HL-60 (cell line): ENCODE results near the gene OVCA2.

Source experiments
- DNase-seq, 2 experiments: peaks; one replicate each; pipeline ENCODE4 v3.0.0-alpha.2; 2010 to 2020; ENCODE audit warnings: low read depth in 1 of 2, low spot score in 1 of 2
- H3K27ac ChIP-seq: fragments of 250-450 bp; sonication (Bioruptor Pico); replicated peaks from 2 replicates; pipeline ENCODE4 v1.5.1; 2020; ENCODE audit warnings: mild to moderate bottlenecking, moderate library complexity
- H3K27me3 ChIP-seq: fragments of 250-450 bp; sonication (Bioruptor Pico); 2 replicates; pipeline ENCODE4 v1.5.1; 2021; ENCODE audit warnings: mild to moderate bottlenecking, moderate library complexity; ENCODE audit not compliant: insufficient read depth, poor library complexity, severe bottlenecking
- H3K4me3 ChIP-seq: replicated peaks from 2 replicates; pipeline ENCODE4 v1.5.1; 2011; ENCODE audit warnings: mild to moderate bottlenecking, control low read depth, low read length; ENCODE audit not compliant: insufficient read depth
- GABPA ChIP-seq: IDR thresholded peaks from 2 replicates; pipeline ENCODE4 v1.6.1; 2012; ENCODE audit warnings: low read depth
- POLR2AphosphoS5 ChIP-seq: IDR thresholded peaks from 2 replicates; pipeline ENCODE4 v1.6.1; 2012; ENCODE audit warnings: low read depth
- SPI1 ChIP-seq: IDR thresholded peaks from 2 replicates; pipeline ENCODE4 v1.6.1; 2012; ENCODE audit warnings: low read depth, mild to moderate bottlenecking, borderline replicate concordance
- TF ChIP-seq, protein P1 (sequence below): IDR thresholded peaks from one replicate; pipeline ENCODE4 v1.5.1; 2011; ENCODE audit warnings: low read length, control low read depth, inconsistent platforms; ENCODE audit not compliant: insufficient read depth
- TF ChIP-seq, protein P2 (sequence below): IDR thresholded peaks from 2 replicates; pipeline ENCODE4 v1.6.1; 2012; ENCODE audit warnings: low read depth; ENCODE audit not compliant: insufficient replicate concordance

OVCA2 gene

DNA sequence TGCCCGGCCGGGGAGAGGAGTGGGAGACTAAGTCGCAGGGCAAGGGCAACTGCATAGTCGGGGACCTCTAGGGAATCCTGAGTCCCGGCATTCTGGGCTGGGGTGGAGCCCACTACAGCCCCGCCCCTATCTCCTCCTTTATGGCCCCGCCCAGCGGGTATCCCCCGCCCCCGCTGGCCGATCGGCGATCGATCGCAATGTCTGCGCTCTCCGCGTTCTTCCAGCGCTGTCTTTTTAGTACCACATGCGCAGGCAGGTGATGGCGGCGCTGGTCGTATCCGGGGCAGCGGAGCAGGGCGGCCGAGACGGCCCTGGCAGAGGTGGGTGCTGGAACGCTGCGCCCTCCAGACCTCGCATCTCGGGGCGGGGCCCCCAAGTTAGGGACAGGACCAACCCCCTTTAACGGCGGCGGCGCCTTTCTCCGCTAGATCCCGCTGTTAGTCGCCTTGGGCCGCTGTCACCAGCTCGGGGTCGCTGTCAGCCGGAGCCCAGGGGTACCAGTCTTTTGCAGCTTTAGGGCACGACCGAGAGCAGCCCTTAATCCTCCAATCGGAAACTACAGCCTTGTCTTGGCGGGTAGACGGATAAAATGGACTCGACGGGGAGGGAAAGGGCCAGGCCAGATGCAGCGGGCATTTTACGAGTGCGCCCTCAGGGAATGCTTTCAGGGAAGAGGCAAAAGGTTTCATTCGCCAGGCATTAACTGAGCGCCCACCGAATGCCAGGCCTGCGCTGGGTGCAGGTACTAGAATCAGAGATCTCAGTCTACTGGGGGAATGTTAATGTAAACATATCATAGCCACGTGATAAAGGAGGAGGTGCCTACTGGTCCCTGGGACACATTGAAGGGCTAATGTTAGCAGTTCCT is 11.7 kb upstream of the OVCA2 start, which contains the start of gene DPH1:
DPH1 (plus strand) TSS at position 243 of the 868 bp plus-strand sequence; CDS start at position 260, 17 bp downstream.
- Histone ChIP-seq H3K27me3 (peaks cover 8% of the 10 kb centered on the region), H3K27ac (peak within 1 kb of the TSS; percentile 62), H3K4me3 (peak within 1 kb of the TSS; percentile 97)
- peak; percentile 65 for TF ChIP-seq POLR2AphosphoS5
- TF ChIP-seq, protein P1, sequence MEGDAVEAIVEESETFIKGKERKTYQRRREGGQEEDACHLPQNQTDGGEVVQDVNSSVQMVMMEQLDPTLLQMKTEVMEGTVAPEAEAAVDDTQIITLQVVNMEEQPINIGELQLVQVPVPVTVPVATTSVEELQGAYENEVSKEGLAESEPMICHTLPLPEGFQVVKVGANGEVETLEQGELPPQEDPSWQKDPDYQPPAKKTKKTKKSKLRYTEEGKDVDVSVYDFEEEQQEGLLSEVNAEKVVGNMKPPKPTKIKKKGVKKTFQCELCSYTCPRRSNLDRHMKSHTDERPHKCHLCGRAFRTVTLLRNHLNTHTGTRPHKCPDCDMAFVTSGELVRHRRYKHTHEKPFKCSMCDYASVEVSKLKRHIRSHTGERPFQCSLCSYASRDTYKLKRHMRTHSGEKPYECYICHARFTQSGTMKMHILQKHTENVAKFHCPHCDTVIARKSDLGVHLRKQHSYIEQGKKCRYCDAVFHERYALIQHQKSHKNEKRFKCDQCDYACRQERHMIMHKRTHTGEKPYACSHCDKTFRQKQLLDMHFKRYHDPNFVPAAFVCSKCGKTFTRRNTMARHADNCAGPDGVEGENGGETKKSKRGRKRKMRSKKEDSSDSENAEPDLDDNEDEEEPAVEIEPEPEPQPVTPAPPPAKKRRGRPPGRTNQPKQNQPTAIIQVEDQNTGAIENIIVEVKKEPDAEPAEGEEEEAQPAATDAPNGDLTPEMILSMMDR, result no peak
- TF ChIP-seq SPI1, result peak; percentile 24; the same call in 1 of the 2 replicates
- TF ChIP-seq, protein P2, sequence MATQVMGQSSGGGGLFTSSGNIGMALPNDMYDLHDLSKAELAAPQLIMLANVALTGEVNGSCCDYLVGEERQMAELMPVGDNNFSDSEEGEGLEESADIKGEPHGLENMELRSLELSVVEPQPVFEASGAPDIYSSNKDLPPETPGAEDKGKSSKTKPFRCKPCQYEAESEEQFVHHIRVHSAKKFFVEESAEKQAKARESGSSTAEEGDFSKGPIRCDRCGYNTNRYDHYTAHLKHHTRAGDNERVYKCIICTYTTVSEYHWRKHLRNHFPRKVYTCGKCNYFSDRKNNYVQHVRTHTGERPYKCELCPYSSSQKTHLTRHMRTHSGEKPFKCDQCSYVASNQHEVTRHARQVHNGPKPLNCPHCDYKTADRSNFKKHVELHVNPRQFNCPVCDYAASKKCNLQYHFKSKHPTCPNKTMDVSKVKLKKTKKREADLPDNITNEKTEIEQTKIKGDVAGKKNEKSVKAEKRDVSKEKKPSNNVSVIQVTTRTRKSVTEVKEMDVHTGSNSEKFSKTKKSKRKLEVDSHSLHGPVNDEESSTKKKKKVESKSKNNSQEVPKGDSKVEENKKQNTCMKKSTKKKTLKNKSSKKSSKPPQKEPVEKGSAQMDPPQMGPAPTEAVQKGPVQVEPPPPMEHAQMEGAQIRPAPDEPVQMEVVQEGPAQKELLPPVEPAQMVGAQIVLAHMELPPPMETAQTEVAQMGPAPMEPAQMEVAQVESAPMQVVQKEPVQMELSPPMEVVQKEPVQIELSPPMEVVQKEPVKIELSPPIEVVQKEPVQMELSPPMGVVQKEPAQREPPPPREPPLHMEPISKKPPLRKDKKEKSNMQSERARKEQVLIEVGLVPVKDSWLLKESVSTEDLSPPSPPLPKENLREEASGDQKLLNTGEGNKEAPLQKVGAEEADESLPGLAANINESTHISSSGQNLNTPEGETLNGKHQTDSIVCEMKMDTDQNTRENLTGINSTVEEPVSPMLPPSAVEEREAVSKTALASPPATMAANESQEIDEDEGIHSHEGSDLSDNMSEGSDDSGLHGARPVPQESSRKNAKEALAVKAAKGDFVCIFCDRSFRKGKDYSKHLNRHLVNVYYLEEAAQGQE, result peak; percentile 36
- TF ChIP-seq GABPA, result no peak
- peak in 1 of 2 experiments; percentile 73 for DNase-seq

DNA sequence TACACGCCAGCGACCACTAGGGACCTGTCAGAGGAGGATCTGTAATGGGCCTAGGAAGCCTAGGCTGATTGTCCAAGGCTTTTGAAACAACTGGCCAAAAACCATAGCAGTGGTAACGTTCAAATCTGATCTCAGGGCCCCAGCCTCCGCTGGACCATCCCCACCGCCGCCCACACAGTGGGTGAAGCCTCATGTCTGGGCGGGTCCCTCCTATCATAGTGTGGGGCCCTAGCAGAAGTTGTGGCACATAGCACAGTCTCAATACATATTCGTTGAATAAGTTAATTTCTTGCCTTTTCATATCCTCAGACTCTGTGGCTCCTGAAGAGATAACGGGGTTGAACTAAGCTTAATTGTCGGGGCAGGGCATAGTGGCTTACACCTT is 11.1 kb upstream of the OVCA2 start:
- H3K27ac ChIP-seq, result no peak overlapping the region
- H3K4me3 ChIP-seq, result peak overlapping the region; percentile 97
- peaks cover 4% of the 10 kb centered on the region for H3K27me3 ChIP-seq
- TF ChIP-seq POLR2AphosphoS5, result no peak
- TF ChIP-seq, protein P1, result peak; percentile 25
- no peak for DNase-seq

DNA sequence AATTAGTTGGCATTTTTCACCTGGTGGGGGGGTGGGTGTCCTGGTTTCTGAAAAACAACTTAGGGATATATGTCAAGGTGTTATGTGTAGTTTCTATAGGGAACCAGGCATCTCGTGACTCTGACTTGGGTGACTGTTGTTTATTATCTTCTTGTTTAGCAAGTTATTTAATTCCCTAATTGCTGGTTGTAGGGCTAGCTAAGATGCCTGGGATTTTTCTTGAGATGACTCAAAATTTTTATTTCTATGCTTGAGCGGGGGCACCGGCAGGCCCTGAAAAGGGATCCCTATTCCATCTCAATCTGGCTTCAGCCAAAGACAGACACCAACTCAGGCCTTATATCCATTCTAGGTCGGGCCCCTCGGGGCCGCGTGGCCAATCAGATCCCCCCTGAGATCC is 8.7 kb upstream of the OVCA2 start:
- Histone ChIP-seq H3K27me3 (no peaks in the 10 kb centered on the region), H3K4me3 (no peak overlapping the region), H3K27ac (no peak overlapping the region)
- TF ChIP-seq POLR2AphosphoS5 (no peak), GABPA (no peak), SPI1 (no peak)
- TF ChIP-seq, protein P2, result no peak
- TF ChIP-seq, protein P1, result no peak
- DNase-seq, result no peak

DNA sequence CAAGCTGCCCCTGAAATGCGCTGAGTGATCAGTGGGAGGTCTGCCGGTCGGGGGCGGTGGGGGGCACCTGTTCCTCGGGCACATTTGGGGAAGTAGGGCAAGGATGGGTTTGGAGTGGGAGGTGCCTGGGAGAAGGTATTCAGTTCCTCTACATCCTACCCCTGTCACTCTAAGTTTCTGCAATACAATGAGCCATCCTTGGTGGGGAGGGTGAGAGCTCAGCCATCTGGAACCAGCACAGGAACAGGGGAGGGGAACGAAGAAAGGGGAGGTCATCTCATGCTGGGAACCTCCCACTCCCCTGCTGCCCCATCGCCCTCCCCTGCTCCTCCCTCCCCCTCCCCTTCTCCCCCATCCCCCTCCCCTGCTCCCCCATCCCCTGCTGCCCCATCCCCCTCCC is 7.7 kb upstream of the OVCA2 start:
- DNase-seq, result no peak
- Histone ChIP-seq H3K27ac (no peak overlapping the region), H3K27me3 (no peaks in the 10 kb centered on the region), H3K4me3 (no peak overlapping the region)
- no peak for TF ChIP-seq GABPA
- TF ChIP-seq, protein P1, result no peak
- no peak for TF ChIP-seq SPI1
- TF ChIP-seq POLR2AphosphoS5, result no peak
- TF ChIP-seq, protein P2, result no peak
